CD14-positive monocyte (primary cell): Measurements from ENCODE around the gene SATB2. TPM values are rescaled to one million over a fixed set of nuclear protein-coding genes. Genes with fewer than 3 reads are reported as not detected.

ENCODE experiments used
- DNase-seq, 3 donors: peaks; one replicate each; pipeline ENCODE4 v3.0.0-alpha.2; 2011 to 2022
- H2AFZ ChIP-seq: 2 replicates; pipeline ENCODE4 v1.6.0; 2012; ENCODE audit warnings: mild to moderate bottlenecking, low read depth, low read length, inconsistent platforms; ENCODE audit not compliant: insufficient read depth, poor library complexity, severe bottlenecking
- H3K27ac ChIP-seq, 2 donors: 1 replicate in 1 of 2; 2 replicates in 1 of 2; pipeline ENCODE4 v1.5.1; 2012 to 2013; ENCODE audit warnings: low read length in 2 of 2, control low read depth in 1 of 2, inconsistent platforms in 1 of 2, low read depth in 1 of 2, mild to moderate bottlenecking in 1 of 2
- H3K27me3 ChIP-seq, 2 donors: one replicate each; pipeline versions ENCODE4 v1.6.0 to v1.6.1; 2011 to 2013; ENCODE audit warnings: low read length in 2 of 2; ENCODE audit not compliant: control insufficient read depth in 2 of 2, insufficient read depth in 2 of 2
- H3K36me3 ChIP-seq, 2 donors: replicated peaks in 1 of 2; 1 replicate in 1 of 2; 2 replicates in 1 of 2; pipeline versions ENCODE4 v1.5.1 to v1.6.1; 2012 to 2013; ENCODE audit warnings: low read length in 2 of 2, control low read depth in 1 of 2, inconsistent platforms in 1 of 2, mild to moderate bottlenecking in 1 of 2; ENCODE audit not compliant: insufficient read depth in 2 of 2, control insufficient read depth in 1 of 2
- H3K4me1 ChIP-seq, 2 donors: 1 replicate in 1 of 2; 2 replicates in 1 of 2; pipeline versions ENCODE4 v1.5.1 to v1.6.1; 2012 to 2013; ENCODE audit warnings: low read length in 2 of 2, control low read depth in 1 of 2, inconsistent platforms in 1 of 2, mild to moderate bottlenecking in 1 of 2, moderate library complexity in 1 of 2; ENCODE audit not compliant: insufficient read depth in 2 of 2, control insufficient read depth in 1 of 2
- H3K4me2 ChIP-seq: replicated peaks from 2 replicates; pipeline ENCODE3; 2012; ENCODE audit warnings: low read length, moderate library complexity, mild to moderate bottlenecking; ENCODE audit not compliant: poor library complexity, severe bottlenecking; ENCODE audit errors: extremely low read depth
- H3K4me3 ChIP-seq, 3 experiments: fragments of 200-600 bp in 1 of 3; sonication (generic) in 1 of 3; replicated peaks in 1 of 3; 1 replicate in 2 of 3; 2 replicates in 1 of 3; pipeline ENCODE4 v1.5.1; 2011 to 2013; ENCODE audit warnings: low read length in 3 of 3, mild to moderate bottlenecking in 3 of 3, control low read depth in 2 of 3, low read depth in 2 of 3, inconsistent platforms in 1 of 3, moderate library complexity in 1 of 3
- H3K79me2 ChIP-seq: 2 replicates; pipeline ENCODE4 v1.6.0; 2012; ENCODE audit warnings: mild to moderate bottlenecking, control low read depth, inconsistent platforms, low read length, moderate library complexity; ENCODE audit not compliant: insufficient read depth
- H3K9ac ChIP-seq: 2 replicates; pipeline ENCODE4 v1.6.0; 2017; ENCODE audit warnings: low read length, mild to moderate bottlenecking; ENCODE audit not compliant: insufficient read depth, poor library complexity, severe bottlenecking
- H3K9me3 ChIP-seq, 2 donors: replicated peaks in 1 of 2; 1 replicate in 1 of 2; 2 replicates in 1 of 2; pipeline versions ENCODE4 v1.5.1 to v1.6.1; 2012 to 2013; ENCODE audit warnings: low read length in 2 of 2, control low read depth in 1 of 2; ENCODE audit not compliant: control insufficient read depth in 1 of 2, insufficient read depth in 1 of 2
- H4K20me1 ChIP-seq: 2 replicates; pipeline ENCODE4 v1.6.0; 2012; ENCODE audit warnings: mild to moderate bottlenecking, low read length, control low read depth, moderate library complexity; ENCODE audit not compliant: insufficient read depth
- H3K27ac Mint-ChIP-seq, 7 donors: one replicate each; pipeline ENCODE4 v1.8.0; 2020; ENCODE audit warnings: mild to moderate bottlenecking in 7 of 7, mixed read lengths in 7 of 7, moderate library complexity in 6 of 7, inconsistent platforms in 2 of 7
- H3K27me3 Mint-ChIP-seq, 3 donors: one replicate each; pipeline ENCODE4 v1.8.0; 2021 to 2022; ENCODE audit warnings: low read depth in 3 of 3, mild to moderate bottlenecking in 3 of 3, mixed read lengths in 3 of 3, moderate library complexity in 3 of 3, inconsistent platforms in 1 of 3
- H3K36me3 Mint-ChIP-seq, 2 donors: one replicate each; pipeline ENCODE4 v1.8.0; 2020; ENCODE audit warnings: mixed read lengths in 2 of 2, inconsistent platforms in 1 of 2, mild to moderate bottlenecking in 1 of 2
- H3K4me1 Mint-ChIP-seq: one replicate; pipeline ENCODE4 v1.8.0; 2020; ENCODE audit warnings: mild to moderate bottlenecking, mixed read lengths
- H3K4me3 Mint-ChIP-seq, 2 donors: one replicate each; pipeline ENCODE4 v1.8.0; 2020; ENCODE audit warnings: mild to moderate bottlenecking in 2 of 2, mixed read lengths in 2 of 2, moderate library complexity in 1 of 2
- H3K9me3 Mint-ChIP-seq, 7 donors: one replicate each; pipeline ENCODE4 v1.8.0; 2020 to 2022; ENCODE audit warnings: mixed read lengths in 7 of 7, mild to moderate bottlenecking in 6 of 7, moderate library complexity in 6 of 7, inconsistent platforms in 2 of 7
- CTCF ChIP-seq: fragments of 200-600 bp; IDR thresholded peaks from one replicate; pipeline ENCODE4 v1.8.0; 2022; ENCODE audit warnings: antibody characterized with exemption, mild to moderate bottlenecking
- WGBS: methylation state at CpG from one replicate; pipeline ENCODE4 v1.1.5; 2013; ENCODE audit warnings: missing lambda C conversion rate; ENCODE audit not compliant: insufficient coverage; 5-methylcytosine and 5-hydroxymethylcytosine counted together
- intact Hi-C, 2 donors: fragments of 100-400 bp; cut with micrococcal nuclease; formaldehyde crosslinking; loops; one replicate each; pipeline versions ENCODE4 v1.15.0 to v1.15.1; 2023
- polyA plus RNA-seq, 3 donors: library from polyadenylated mRNA; depleted of rRNA in 1 of 3; unstranded in 2 of 3; stranded (reverse) in 1 of 3; fragments of 300-500 nt in 2 of 3; fragments of >200 nt in 1 of 3; fragmentation: Illumina TruSeq in 2 of 3; gene quantifications; 1 replicate in 2 of 3; 2 replicates in 1 of 3; pipeline ENCODE4 v1.2.3, GENCODE V29; 2012 to 2021

Gene SATB2
- polyA plus RNA-seq, 3 donors: 0.13 to 0.69 (median 0.14) TPM

- H3K79me2 ChIP-seq: no peaks in the 10 kb centered on the region
- no peaks in the 10 kb centered on the region for H4K20me1 ChIP-seq
- Mint-ChIP-seq H3K27me3 (no peaks in the 10 kb centered on the region), H3K9me3 (peaks cover 0 to 2% (median 0%) of the 10 kb centered on the region in 7 donors), H3K27ac (no peak overlapping the region), H3K4me1 (no peaks in the 10 kb centered on the region), H3K4me3 (no peak overlapping the region), H3K36me3 (no peaks in the 10 kb centered on the region)
- H3K9ac ChIP-seq: no peak overlapping the region
- no peaks in the 10 kb centered on the region for H3K9me3 ChIP-seq
- H3K4me3 ChIP-seq: no peak overlapping the region
- no peak for TF ChIP-seq CTCF
- no peaks in the 10 kb centered on the region for H3K4me1 ChIP-seq
- 94% methylated on average over 3 of the region's 7 CpGs for WGBS
- DNase-seq: no peak
- H3K27ac ChIP-seq: no peak overlapping the region
- H3K4me2 ChIP-seq: no peak overlapping the region
- H2AFZ ChIP-seq: no peak overlapping the region
- no peaks in the 10 kb centered on the region for H3K36me3 ChIP-seq
- intact Hi-C loops: no loop called here
- H3K27me3 ChIP-seq: no peaks in the 10 kb centered on the region
These were observed 146.8 kb downstream of the SATB2 start for GRCh38 chr2:199310771-199311585.

- Histone ChIP-seq H3K36me3 (no peaks in the 10 kb centered on the region), H3K27ac (no peak overlapping the region), H3K9me3 (no peaks in the 10 kb centered on the region), H3K4me1 (no peaks in the 10 kb centered on the region), H3K4me2 (no peak overlapping the region), H4K20me1 (no peaks in the 10 kb centered on the region), H3K4me3 (no peak overlapping the region), H2AFZ (no peak overlapping the region), H3K27me3 (no peaks in the 10 kb centered on the region), H3K9ac (no peak overlapping the region), H3K79me2 (no peaks in the 10 kb centered on the region)
- no peak overlapping the region for H3K27ac Mint-ChIP-seq
- DNase-seq: no peak
- H3K4me1 Mint-ChIP-seq: no peaks in the 10 kb centered on the region
- no peak for TF ChIP-seq CTCF
- H3K27me3 Mint-ChIP-seq: no peaks in the 10 kb centered on the region
- H3K9me3 Mint-ChIP-seq: peaks cover 0 to 2% (median 0%) of the 10 kb centered on the region in 7 donors
- no peak overlapping the region for H3K4me3 Mint-ChIP-seq
- 100% methylated on average over 5 of the region's 6 CpGs for WGBS
- intact Hi-C loops: no loop called here
- no peaks in the 10 kb centered on the region for H3K36me3 Mint-ChIP-seq
These were observed 147.8 kb downstream of the SATB2 start for GRCh38 chr2:199309973-199310372.
